NK-92 (cell line): ENCODE data around the gene PSMC4.

ENCODE experiments used
- DNase-seq: peaks from one replicate; lab custom pipeline; 2025; ENCODE audit not compliant: unreplicated experiment; lab: John Stamatoyannopoulos, UW

The PSMC4 gene

DNA sequence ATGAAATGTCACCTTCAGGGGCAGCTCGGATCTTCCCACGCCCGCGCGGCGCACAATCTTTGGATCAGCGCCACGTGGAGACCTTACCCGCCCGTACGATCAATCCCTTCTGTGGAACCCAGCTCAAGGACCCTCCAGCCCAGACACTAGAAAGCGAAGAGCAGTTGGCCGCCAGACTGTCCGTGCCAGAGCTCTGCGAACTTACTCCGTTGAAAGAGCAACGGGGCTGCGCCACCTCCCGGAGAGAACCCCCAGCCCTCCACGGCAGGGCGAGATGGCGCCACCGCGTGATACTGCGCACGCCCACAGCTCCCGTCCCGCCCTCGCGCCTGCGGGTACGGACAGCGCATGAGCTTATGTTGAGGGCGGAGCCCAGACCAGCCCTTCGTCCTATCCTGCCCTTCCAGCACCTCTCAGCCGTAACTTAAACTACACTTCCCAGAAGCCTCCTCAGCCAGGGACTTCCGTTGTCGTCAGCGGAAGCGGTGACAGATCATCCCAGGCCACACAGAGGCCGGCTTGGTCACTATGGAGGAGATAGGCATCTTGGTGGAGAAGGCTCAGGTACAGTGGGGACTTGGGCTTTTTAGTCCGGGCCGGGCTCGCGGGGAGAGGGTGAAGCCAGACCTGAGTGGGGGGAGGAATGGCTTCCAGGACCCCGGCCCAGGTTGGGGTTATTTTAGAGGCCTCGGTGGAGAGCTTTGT is at the start of gene PSMC4:
TSS of gene PSMC4 (plus strand) at position 491 of the 705 bp plus-strand sequence. CDS start at position 529, 38 bp downstream.
- DNase-seq: peak; percentile 82

DNA sequence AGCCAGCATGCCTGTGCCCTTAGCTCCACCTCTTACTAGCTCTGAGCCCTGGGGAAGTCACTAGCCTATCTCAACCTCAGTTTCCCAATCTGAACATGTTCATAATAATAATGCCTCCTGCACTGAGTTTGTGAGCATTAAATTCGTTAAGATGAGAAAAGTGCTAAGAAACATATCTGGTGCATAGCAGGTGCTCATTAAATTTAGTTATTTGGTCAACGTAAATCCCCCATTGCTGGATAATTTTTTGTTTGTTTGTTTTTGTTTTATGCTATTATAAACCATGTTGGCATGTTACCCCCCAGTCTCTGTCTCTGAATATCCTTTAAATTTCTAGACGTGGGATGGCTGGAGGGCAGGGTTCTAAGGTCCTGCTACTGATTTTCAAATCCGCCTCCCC is 47.1 kb upstream of the PSMC4 start:
- DNase-seq: no peak

DNA sequence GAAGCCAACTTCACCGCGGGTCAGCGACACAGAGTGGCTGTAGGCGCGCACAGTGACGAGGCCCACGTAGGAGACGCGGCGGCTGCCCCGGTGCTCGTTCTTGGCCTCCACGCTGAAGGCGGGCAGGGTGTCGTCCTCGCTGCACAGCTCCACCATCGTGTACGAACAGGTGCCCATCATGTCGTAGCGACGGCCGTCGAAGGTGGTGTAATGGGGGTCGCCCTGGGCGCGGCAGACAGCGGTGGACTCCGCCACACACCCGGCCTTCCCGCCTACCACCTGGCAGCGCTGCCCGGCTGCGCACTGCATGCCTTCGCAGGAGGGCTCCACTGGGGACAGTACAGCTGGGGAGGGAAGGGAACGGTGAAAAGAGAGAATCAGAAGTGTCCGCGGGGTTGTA is 46.6 kb upstream of the PSMC4 start:
- no peak for DNase-seq

DNA sequence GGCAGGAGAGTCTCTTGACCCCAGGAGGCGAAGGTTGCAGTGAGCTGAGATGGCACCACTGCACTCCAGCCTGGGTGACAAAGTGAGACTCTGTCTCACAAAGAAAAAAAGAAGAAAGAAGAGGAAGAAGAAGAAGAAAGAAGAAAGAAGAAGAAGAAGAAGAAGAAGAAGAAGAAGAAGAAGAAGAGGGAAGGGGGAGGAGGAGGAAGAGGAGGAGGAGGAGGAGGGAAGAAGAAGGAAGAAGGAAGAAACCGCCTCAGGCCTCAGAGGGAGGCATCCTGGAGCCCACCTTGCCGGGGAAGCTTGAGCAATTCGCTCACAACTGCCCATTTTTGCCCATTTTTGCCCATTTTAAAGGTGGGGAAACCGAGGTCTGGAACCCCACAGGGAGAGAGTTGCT is 46.0 kb upstream of the PSMC4 start:
- no peak for DNase-seq

DNA sequence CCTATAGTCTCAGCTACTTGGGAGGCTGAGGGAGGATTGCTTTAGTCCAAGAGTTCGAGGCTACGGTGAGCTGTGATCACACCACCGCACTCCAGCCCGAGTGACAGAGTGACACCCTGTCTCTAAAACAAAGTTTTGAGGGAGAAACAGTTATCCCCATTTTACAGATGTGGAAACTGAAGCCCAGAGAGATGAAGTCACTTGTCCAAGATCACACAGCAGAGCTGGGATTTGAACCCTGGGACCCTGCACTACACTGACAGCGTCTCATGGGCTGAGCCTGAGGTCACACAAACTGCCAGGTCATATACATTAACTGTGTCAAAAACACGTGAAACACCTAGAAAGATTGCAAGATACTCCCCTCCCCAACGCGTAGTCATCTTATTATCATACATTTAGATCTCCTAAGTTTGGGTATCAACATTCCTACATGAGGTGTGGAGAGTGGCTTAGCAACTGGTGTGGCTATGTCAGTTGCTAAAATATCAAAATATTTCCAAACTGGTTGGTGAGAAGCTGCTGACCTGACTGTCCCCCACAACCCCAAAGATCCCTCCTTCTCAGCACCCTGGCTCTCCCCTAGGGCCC is 44.7 kb upstream of the PSMC4 start:
- no peak for DNase-seq

DNA sequence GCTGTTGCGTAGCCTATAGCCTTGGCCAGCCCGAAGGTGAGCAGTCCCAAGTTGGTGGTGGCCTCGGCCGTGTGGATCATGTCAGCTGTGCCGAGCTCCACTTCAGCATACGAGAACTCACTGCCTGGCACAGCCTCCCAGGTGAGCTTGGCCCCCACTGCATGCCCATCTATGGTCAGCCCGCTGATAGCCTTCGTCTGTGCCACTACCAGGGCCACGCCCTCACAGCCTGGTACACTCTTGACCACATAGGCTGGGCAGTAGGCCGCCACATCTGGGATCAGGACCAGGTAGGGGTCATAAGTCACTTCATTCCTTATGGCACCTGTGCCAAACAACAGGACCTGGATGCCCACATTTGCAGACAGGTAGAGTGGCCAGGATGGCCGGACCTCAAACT is 43.9 kb upstream of the PSMC4 start:
- DNase-seq: no peak

DNA sequence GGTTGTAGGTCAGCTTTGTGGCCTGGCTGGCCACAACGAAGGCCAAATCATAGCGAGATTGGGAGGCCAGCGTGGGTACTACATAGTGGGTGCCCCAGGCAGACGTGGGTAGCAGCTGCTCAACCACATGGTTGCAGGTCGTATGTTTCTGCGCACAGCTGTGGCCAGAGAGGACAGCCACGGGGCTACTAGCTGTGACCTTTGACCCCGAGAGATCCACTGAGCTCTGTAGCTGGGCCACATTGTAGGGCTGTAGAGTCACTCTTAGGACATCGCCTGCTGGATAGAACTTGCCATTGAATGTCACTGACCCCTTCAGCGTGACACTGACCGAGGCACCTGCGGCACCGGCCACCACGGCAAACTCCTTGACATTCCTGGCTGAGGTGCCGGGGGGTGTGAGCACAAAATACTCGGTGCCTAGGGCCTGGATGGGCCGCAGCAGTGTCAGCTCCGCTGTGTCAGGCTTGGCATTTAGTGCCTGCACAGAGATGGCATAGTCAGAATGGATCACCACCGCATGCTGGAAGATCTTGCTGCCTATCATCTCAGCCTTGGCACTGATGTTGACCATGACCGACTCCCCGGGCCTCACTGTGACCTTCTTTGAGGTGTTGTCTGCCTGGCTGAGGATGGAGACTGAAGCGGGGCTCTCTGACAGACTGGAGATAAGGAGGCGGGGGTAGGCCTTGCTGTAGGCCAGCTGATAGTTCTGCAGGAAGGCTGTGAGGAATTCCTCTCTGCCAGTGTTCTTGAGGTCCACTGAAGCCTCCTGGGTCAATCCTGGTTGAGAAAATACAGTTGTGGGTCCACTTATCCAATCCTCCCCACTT is 43.2 kb upstream of the PSMC4 start:
- DNase-seq: no peak

DNA sequence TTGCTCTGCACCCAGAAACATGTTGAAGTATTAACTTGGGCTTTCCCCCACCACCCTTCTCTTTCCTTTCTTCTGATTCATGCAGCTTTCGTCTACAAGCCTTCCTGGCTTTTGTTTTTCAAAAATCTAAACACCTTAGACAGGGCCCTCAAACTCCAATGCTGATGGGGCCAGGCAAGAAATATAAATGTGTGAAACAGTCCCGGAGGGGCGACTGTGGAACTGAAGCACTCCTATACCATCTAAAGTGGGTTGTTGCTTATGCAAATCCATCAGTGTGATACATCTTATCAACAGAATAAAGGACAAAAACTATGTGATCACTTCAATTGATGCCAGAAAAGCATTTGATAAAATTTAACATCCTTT is 42.6 kb upstream of the PSMC4 start:
- no peak for DNase-seq

DNA sequence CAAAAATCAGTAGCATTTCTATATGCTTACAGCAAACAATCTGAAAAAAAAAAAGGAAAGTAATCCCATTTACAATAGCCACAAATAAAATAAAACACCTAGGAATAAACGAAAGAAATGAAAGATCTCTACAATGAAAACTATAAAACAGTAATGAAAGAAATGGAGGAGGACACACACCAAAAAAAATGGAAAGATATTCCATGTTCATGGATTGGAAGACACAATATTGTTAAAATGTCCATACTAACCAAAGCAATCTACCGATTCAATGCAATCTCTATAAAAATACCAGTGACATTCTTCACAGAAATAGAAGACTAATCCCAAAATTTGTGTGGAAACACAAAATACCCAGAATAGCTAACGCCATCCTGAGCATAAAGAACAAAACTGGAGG is 41.2 kb upstream of the PSMC4 start:
- DNase-seq: no peak

DNA sequence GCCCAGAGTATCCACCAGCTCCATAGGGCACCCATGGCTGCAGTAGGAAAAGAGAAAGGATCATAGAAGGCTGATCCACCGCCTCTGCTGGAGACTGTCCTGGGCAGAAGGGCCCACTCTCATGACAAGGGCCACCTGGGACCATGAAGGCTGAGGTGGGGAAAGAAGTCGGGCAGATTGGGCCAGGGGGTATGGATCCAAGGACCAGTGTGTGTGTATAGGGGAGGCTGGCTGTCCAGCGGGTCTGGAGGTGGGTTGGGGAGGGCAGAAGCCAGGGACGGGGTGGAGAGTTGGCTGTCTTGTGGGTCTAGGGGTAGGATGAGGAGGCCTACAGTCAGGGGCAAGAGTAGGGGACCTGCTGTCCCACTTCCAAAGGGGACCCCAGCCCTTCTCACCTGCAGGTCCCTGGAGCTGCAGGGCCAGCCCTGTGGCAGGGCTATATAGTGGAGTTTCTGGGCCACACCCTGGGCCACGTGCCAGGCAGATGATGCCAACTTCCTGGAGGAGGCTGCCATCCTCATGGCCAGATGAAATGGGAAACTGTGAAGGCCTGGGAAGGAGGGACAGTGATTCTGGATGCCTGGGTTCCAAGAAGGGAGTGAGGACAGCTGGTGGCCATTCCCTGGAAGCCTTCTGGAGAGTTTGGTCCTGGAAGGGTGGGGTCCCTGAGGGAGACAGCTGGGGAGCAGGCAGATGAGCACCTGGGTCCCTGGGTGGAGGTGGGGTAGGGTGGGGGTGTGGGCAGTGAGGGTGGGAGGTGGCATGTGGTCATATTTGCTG is 36.2 kb upstream of the PSMC4 start, which contains the start of gene FCGBP:
TSS of gene FCGBP (minus strand) at position 51 of the 780 bp plus-strand sequence.
- no peak for DNase-seq

DNA sequence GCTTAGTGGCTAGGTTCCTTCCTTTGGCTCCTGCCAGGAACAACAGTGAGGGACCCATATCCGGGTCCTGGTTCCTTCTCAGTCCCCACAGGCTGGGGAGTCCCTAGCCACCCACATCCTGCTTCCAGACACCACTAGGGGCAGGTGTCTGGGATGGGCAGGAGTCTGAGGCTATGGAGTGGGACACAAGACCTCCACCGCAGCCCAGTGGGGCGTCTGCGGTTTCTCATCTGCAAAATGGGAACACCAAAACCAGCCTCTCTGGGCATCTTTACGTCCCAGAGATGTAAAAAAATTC is 35.7 kb upstream of the PSMC4 start:
- no peak for DNase-seq

DNA sequence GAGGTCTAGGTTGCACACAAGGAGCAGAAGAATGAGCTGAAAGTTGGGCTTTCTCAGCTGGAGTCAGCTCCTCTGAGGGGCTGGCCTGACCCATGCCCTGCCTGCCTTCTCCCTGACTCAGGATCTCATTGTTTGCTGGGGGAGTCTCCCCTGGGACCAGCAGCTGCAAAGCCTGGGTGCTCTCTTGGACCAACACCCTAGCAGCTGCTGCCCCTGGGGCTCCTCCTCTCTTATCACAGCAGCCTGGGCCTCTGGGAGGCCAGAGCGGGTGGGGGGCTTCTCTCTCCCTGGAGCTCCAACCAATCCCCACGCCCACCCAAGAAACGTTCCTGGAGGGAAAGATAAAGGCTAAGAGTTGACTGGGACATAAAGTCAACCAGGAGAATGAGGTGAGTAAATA is 34.9 kb upstream of the PSMC4 start:
- no peak for DNase-seq

DNA sequence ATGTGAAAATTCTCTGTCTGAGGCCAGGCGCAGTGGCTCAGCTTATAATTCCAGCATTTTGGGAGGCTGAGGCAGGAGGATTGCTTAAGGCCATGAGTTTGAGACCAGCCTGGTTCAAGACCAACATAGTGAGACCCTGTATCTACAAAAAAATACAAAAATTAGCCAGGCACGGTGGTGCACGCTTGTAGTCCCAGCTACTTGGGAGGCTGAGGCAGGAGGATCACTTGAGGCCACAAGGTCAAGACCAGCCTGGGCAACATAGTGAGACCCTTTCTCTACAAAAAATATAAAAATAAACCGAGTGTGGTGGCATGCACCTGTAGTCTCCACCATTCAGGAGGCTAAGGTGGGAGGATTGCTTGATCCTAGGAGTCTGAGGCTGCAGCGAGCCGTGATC is 34.3 kb upstream of the PSMC4 start:
- no peak for DNase-seq

DNA sequence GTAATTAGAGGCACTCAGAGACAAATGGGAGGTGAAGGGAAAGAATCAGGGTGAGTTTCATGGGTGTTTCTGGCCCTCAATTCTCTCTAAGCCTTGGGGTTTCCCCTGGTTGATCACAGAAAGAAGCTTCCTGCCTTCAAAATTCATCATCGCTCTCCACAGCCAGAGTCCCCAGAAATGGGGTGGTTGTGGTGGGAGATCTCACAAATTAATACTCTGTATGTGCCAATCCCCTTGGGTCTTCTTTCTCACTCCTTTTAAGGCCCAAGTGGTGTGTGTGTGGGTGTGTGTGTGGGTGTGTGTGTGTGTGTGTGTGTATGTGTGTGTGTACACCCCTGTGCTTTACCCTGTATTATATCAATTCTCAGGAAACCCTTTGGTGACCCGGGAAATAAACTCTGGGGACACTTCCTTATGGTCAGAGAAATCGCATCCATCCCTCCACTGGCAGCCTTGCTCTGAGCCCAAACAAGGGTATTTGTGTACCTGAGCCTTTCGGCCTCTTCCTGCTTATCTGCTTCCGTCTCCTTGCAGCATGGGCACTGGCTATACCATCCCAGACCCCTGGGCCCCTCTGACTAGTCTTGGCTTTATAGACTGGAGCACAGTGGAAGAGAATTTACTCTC is 33.8 kb upstream of the PSMC4 start:
- no peak for DNase-seq

DNA sequence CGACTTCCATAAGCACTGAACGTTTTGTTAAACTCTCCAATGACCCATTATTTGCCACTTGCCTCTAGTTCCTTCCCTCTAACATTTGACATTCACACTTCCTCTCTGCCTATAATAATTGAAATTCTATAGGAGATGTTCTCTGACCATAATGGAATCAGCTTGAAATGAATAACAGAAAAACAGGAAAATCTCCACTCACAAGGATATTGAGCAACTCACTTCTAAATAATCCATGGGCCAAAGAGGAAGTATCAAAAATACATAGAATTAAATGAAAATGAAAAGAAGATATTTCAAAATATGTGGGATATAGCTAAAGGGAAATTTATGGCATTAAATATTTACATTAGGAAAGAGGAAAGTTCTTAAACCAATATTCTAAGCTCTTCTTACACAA is 33.2 kb upstream of the PSMC4 start:
- no peak for DNase-seq

DNA sequence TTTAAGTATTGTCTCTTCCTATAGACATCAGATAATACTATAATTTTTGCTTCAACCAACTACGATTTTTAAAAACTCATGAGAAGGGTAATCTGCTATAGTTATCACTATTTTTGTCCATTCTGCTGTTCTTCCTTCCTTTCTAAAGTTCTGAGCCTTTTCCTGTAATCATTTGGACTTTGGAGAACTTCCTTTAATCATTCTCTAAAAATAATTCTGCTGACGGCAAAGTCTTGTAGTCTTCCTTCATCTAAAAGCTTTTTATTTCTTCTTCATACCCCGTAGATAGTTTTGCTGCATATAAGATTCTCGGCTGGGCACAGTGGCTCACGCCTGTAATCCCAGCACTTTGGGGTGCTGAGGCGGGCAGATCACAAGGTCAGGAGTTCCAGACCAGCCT is 31.4 kb upstream of the PSMC4 start:
- DNase-seq: no peak

DNA sequence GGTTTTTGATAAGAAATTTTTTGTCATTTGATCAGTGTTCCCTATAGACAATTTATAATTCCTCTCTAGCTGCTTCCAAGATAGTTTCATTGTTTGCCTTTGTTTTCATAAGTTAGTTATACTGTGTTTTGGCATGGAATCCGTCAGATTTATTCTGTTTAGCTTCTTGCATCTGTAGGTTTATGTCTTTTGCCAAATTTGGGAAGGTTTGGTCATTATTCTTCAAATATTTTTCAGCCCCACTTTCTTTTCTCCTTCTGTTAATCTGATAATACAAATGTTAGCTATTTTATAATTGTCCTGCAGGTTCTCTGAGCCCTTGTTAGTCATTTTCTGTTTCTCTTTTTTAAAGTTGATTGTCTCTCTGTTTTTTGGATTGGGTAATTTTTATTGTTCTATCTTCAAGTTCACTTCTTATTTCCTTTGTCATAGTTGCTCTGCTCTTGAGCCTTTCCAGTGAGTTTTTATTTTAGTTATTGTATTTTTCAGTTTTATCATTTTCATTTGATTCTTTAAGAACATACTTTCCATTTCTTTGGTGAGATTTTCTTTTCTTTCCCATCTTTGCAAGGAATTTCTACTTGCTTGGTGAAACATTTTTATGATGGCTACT is 30.6 kb upstream of the PSMC4 start:
- DNase-seq: no peak

DNA sequence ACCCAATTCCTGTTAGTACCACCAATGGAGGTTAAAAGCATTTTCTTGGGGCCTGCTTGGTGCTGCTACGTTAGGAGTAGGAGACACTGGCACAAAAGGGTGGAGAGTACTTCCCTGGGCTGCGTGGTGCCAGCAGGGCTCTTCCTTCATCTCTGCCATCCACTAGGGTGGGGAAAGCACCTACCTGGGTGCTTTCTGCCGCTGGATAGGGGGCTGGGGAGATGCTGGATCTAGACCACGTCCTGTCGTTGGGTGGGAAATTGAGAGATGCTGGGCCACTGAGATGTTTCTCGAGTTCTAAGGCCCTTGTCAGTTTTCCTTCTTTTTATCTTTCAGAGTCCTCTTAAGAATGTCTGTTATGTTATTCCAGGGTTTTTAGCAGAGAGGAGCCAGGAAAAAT is 29.8 kb upstream of the PSMC4 start:
- DNase-seq: no peak

DNA sequence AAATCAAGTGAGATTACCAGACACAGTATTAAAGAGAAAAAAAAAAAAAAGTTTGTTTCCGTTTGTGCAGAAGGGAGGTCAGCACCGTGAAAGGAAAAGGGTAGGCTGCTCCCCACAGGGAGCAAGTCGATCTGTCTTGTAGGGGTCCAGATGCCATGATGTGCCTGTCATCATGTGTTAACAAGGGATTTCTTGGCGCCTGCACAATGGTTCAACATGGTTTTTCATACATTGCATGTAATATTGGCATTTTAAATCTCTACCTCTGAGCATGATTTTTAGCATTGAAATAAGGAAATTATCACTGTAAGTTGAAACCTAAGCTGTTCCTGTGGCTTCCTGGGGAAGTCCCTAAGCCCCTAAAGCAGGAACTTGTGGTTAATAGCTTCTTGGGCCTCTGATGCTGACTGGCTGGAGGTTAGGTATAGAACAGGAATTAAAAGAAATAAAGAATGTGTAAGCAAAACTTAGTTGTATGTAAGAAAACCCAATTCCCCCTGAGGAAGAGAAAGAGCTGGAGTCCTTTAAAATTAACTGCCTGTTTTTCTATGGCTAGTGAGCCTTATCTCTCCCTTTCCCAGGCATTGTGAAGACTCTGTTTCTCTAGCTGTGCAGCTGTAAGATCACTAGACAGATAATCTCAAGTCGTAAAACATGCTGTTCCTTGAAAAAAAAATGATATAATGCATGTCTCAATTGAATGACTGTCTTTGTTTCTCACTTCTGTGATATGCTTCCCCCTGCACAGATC is 29.2 kb upstream of the PSMC4 start:
- DNase-seq: no peak

DNA sequence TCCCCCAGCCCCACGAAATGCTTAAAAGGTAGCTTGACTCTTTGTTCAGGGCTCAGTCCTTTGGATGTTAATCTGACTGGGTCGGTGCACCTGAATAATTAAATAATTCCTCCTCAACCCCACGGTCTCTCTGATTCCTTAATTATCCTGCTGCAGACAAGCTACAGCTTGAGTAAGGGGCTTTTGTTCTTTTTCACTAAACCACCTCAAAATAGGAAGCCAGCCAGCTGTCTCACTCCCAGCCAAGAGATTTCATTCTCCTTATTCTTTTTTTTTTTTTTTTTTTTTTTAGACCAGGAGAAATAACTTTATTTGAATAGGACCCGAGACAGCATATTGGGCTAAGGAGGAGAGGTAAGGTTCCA is 28.6 kb upstream of the PSMC4 start:
- DNase-seq: no peak
